Stimulated activated CD8-positive, alpha-beta memory T cell treated with anti-CD3 and anti-CD28 coated beads, Interleukin-7, amount 100 ng/mL, for 48 hours (primary cell): Measurements from ENCODE around the gene GARIN1A.
A peak's percentile ranks its signal among the peaks of the same experiment; 100 is the strongest.
"Not testable (repeated sequence)": the region's sequence is repeated elsewhere in the genome, so short reads cannot be mapped to it uniquely, and the experiment has no call there.

Experiments
- DNase-seq, 2 donors: peaks; one replicate each; pipeline ENCODE4 v3.0.0-alpha.2; 2020; ENCODE audit warnings: low read depth in 1 of 2; ENCODE audit errors: extremely low read depth in 1 of 2

The GARIN1A gene

GRCh38 chr7:128683270-128683669 lies 11.2 kb downstream of the GARIN1A start:
- not testable (repeated sequence) for DNase-seq

GRCh38 chr7:128683738-128684137 lies 11.6 kb downstream of the GARIN1A start:
- not testable (repeated sequence) for DNase-seq

- DNase-seq = no peak
These were observed 15.0 kb downstream of the GARIN1A start for GRCh38 chr7:128687131-128687530.

- DNase-seq = no peak
These were observed 16.4 kb downstream of the GARIN1A start for GRCh38 chr7:128688492-128688891.

- not testable (repeated sequence) for DNase-seq
These were observed 17.3 kb downstream of the GARIN1A start for GRCh38 chr7:128689161-128689935.

GRCh38 chr7:128691227-128691626 lies 19.1 kb downstream of the GARIN1A start:
- DNase-seq = no peak

- no peak for DNase-seq
These were observed 20.7 kb downstream of the GARIN1A start for GRCh38 chr7:128692623-128693270.

- DNase-seq = no peak
These were observed 21.4 kb downstream of the GARIN1A start for GRCh38 chr7:128693373-128694015.

- DNase-seq = no peak
These were observed 22.6 kb downstream of the GARIN1A start for GRCh38 chr7:128694738-128695137.

GRCh38 chr7:128697302-128697905 lies 25.3 kb downstream of the GARIN1A start:
- DNase-seq = peak; percentile 34 to 55

- DNase-seq = no peak
These were observed 27.2 kb downstream of the GARIN1A start for GRCh38 chr7:128699196-128699712.

- no peak for DNase-seq
These were observed 27.8 kb downstream of the GARIN1A start for GRCh38 chr7:128699895-128700294.

GRCh38 chr7:128701062-128701785 lies 29.1 kb downstream of the GARIN1A start:
- no peak for DNase-seq

GRCh38 chr7:128703609-128704241 lies 31.6 kb downstream of the GARIN1A start:
- DNase-seq = no peak

- no peak for DNase-seq
These were observed 33.8 kb downstream of the GARIN1A start for GRCh38 chr7:128705891-128706333.

- no peak for DNase-seq
These were observed 35.7 kb downstream of the GARIN1A start for GRCh38 chr7:128707752-128708151.

- DNase-seq = no peak
These were observed 36.1 kb downstream of the GARIN1A start for GRCh38 chr7:128708235-128708634.

- DNase-seq = no peak
These were observed 36.7 kb downstream of the GARIN1A start for GRCh38 chr7:128708824-128709223.

GRCh38 chr7:128710481-128710880 lies 38.4 kb downstream of the GARIN1A start:
- DNase-seq = no peak

- no peak for DNase-seq
These were observed 41.7 kb downstream of the GARIN1A start for GRCh38 chr7:128713794-128714193.
